NCI-H1436 treated with DMSO at 0.1 percent for 48 hours (cell line): ENCODE results near the gene CACNA1D.
"Not testable (repeated sequence)": the region's sequence is repeated elsewhere in the genome, so short reads cannot be mapped to it uniquely, and the experiment has no call there.

Experiments used
- DNase-seq: peaks from one replicate; lab custom pipeline; 2025; lab: John Stamatoyannopoulos, UW

Gene CACNA1D

DNA sequence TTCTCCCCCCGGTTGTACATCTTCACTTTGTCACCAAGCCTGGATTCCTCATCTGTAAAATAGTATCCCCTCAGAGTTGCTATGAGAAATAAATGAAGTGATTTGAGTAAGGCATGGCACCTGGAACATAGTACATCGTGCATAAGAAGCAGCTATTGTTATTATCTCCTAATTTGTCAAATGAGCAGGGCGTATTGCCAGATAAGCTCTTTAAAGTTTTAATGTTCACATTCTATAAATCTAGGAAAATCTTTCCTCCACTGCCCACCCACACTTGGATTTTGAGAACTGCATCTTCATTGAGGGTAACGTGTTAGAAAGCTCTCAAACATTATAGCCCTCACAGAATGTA lies 32.3 kb downstream of the CACNA1D start:
- DNase-seq, result no peak

DNA sequence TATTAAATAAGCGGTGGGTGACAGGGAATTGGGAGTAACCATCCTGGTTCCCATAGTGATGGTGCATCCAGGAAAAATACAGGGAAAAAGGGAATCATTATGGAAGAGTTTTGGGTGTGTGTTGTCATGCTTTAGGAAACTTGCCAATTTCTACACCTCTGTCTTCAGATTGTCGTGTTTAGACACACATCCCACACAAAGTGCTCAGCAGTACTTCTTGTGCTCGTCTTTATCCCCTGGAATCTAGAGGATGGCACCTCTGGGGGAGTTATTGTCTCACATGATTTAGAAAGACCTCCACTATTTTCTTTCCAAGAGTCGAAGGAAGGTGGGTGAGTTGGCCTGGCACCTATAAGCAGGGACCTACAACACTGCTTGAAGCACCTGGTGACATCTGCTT lies 35.8 kb downstream of the CACNA1D start:
- DNase-seq, result no peak

DNA sequence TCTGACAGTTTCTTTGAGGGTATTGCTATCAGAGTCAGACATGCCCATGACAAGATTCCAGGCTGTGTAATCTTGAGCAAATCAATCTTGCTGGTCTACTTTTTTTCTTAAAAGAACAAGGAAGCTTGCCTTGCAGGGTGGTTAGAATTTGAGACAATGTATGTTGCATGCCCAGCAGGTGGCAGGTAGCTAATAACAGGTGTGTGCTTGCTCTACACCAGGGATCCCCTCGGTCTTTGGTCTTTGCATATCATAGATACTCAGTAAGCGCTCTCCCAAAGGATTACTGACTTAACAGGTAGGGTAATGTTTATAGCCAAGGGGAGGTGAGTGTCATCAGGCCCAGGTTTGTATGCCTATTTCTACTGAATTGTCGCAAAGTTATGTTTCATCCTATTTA lies 37.3 kb downstream of the CACNA1D start:
- DNase-seq, result no peak

DNA sequence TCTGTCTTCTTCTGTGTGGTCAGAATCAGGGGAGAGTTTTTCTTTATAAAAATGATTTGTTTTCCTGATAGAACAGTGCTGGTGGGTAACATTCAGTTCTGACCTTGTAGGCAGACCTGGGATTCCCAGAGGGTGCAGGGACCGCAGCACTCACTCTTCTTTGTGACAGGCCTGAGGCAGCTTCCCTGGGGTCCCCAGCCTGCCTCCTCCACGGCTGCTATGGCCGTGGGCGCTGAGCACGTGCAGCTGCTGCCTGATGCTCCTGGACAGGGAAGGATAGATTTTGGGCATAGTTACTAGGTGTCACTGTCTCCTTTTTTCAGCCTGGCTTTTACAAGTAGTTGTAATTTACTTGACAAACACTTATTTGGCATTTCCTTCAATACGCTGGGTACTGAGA lies 39.1 kb downstream of the CACNA1D start:
- DNase-seq, result no peak

DNA sequence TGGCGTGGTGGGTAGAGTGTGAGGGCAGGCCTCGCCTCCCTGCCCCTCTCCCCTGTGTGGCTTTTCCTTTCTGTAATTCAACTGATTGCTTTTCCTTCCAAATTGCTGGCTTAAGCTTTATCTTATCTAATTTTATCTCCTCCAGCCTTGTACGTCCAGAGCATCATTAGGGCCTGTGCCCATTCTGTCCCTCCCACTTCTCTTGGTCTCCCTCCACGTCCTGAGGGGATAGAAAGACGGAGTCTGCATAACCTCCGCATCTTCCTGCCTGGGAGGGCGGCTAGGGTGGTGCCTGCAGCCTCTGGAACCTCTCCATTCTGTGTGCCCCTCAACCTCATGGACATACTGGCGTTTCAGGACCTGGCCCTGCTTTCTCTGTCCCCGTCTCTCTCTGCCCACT lies 39.8 kb downstream of the CACNA1D start:
- no peak for DNase-seq

DNA sequence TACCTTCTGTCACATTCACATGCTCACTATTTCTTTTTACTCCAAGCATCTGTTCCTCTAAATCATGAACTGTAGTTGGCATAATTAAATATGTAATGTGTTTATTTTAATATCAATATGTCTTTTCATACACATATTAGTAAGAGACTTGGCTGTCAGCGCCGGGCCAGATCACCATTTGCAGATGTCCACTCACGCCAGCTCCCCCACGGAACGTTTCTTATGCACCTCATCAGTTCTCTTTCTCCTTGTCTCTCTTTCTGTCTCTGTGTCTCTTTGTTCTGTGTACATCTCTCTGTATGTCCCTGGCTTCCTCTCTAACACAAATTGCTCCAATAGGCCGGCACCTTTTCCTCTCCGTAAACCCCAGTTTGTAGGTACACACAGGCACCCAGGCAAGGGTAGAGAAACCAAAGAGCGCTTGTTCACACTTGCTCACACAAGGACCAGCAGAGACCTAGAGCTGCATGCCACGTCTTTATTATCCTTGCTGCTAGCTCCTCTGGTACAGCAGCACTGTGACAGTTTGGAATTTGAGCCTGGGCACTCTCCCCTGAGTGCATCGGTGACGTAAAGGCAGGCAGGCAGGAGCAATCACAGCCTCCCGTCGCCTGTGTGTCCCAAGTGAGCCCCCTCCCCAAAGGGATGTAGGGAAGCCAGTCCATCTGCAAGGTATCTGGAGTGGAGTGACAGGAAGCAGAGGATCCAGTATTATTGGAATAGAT lies 40.4 kb downstream of the CACNA1D start:
- no peak for DNase-seq

DNA sequence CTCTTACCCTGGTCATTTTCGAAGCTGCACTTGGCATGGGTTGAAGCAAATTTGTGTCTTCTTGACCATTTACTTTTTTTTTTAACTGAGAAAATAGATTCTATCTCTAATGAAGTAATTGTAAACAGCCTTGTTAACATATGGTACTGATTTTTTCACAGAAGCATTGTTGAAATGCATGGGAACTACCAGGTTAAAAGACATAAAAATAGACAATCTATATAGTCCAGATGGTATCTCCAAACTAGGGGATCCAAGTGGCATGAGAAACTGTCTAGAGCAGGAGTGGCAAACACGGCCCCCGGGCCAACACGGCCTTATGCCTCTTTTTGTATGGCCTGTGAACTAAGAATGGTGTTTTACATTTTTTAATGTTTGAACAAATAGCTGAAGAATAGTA lies 41.9 kb downstream of the CACNA1D start:
- DNase-seq, result no peak

DNA sequence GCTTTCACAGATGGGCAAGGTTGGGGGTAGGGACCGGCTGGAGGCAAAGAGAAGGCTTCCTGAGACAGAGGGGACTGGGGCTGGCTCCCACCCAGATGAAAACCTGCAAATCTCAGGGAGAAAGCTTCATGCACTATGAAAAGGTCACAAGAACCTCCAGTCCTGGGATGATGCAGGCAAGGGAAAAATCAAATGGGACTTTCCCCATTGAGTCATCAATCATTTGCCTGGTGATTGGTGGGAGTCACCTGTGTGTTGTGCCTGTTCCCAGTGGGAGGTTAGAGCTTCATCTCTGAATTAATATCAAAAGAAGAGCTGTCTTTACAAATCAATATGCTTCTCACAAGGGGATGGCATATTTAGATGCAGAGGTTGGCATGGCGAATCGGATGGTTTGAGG lies 49.9 kb downstream of the CACNA1D start:
- no peak for DNase-seq

DNA sequence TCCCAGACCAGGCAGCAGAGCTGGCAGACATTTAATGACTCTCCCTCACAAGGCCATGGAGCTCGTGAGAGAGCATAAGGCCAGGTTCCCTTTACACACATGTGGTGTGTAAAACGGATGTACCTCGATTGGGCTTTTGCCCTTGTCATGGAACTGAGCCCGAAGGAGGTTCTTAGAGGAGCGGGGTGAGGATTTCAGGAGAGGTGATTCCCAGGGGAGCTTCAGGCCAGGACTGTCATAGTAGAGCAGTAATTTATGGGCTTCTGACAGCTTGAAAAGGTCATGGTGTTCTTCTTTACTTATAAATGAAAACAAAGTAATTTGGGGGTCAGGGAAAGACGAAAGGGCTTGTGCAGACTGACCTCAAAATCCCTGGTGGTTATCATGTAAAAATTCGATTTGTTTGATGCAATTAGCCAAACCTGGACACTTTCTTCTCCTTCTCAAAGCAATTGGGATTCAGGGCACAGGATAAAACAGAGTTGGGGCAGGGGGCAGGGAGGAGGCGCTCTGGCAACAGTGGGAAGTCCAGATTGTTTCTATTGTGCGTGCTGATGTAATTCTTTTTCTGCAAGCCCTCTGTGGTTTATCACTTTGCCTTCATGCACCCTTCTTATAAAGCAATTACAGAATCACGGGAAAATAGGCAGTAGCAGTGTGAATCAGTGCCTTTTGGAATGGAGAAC lies 51.0 kb downstream of the CACNA1D start:
- no peak for DNase-seq

DNA sequence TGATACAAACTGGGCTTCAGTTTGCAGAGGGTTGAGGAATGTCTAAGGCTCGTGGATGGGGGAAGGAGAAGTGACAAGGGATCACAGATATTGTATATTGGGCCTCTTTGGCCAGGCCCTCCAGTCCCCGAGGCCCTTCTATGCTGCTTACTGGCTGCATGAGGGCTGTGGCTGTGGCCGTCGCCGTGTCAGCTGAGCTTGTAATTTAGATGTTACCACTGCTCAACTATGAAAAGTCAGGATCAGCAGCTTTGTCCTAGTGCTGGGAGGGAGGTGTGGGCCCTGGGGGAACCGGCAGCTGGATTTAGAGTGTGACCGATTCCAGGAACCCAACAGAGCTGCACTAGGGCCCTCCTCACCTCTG lies 51.6 kb downstream of the CACNA1D start:
- DNase-seq, result no peak

DNA sequence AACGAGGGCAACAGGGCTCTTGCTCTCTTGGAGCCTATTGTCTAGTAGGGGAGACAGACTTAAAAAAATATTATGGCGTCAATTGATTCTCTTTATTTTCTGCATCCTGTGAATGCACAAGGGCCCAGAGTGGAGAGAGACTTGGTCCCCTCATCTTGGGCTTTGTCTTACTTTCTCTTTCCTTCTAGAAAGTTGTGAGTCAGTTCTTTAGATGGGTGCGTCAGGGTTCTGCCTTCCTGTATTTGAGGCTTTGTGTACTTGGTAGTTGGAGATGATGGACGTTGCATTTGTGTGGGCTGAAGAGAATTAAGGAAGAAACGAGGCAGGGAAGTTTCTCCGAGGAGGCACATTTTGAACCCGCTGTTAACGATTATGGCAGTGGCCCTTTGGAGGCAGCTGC lies 52.9 kb downstream of the CACNA1D start:
- DNase-seq, result no peak

DNA sequence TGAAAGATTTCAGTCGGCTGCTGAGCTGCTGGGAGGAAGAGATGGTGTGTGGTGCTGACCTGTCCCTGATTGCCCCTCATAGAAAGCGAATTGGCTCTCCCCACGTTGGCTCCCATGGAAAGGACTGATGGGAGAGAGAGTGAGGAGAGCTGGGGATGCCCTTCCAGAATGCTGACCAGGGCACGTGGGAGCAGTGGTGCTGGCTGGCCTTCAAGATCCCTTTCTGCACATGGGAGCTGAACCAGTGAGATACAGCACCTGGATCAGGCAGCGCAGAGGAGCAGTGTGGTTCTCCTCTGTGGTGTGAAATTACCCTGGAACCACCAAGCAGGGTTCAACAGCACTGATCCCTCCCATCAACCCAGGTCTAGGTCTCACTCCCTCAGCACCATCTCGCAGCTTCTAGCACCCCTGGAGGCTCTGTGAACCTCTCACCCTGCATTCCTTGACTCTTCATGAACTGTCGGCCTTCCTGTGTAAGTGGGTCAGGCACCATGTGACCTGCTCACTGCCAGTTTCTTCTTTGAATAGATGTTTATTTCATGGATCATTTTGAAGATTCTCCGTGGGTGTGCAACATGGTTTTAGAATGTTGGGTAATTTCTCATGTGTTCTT lies 55.7 kb downstream of the CACNA1D start:
- DNase-seq, result no peak

DNA sequence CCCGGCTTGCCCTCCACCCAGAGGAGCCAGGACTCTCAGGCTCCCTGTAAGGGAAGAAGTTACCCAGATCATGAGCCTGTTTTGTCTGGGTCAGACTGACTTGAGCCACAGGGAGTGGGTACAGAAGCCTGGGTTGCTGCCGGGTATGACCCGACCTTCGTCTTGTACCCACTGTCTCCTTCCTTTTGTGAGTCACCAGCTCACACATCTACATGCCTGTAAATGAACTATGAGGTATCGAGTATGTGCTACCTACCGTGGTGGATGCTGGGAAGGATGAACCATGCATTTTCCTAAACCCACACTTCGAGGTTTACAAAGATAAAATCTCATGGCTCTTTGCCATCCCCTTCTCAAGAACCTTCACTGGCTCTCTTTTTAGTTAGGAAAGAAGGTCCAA lies 56.9 kb downstream of the CACNA1D start:
- DNase-seq, result no peak

DNA sequence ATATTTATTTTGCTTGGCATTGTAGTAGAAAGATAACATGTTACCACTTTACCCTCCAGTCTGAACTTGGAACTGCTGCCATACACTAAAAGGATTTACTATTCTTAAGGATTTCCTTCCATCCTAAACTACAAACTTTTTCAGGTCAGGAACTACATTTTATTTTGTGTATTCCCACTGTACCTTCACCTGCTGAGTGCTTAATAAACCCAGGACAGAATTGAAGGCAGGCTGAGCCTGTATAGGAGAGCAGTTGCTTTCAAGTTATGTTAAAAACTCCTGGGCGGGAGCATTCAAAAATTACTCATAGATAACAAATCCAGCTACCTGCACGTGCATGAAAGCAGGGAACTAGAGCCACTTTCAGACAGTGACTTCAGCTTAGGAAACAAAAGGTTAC lies 58.3 kb downstream of the CACNA1D start:
- no peak for DNase-seq

DNA sequence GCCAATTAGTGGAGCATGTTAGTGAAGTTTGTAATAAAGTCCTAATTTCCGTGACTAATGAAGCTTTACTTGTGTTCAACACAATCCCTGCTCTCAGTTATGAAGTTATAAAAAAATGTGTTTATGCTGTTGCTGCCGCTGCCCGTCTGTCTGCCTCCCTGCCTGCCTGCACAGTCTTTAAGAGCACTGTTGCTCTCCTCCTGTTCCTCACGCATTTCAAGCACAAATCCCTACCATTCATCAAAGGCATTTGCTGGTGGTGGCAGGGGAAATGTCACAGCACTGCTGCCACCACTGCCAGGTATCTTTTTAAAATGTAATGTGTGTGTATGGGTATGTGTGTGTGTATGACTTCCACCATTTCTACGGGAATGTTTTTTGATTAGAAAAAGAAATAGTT lies 58.8 kb downstream of the CACNA1D start:
- no peak for DNase-seq

DNA sequence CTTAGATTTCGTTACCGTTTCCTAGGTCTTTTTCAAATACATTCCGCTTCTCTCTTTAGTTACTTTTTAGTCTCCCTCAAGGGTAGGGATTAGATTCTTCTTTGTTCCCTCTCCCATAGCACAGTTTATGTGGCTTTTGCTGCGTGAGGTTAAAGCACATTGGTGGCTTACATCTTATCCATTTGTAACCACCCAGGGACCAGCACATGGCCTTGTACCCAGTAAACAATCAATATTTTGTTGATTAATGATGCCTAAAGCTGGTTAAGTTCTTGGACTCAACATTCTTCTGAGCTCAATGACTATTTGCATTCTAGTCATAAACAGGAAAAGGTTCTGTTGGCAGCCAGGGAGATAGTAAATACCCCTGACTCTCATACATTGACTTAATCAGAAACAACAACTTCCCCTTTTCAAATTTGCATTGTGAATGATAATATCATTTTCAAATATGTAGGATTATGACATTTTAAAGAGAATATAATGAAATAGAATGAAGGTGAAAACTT lies 60.2 kb downstream of the CACNA1D start:
- DNase-seq, result no peak

DNA sequence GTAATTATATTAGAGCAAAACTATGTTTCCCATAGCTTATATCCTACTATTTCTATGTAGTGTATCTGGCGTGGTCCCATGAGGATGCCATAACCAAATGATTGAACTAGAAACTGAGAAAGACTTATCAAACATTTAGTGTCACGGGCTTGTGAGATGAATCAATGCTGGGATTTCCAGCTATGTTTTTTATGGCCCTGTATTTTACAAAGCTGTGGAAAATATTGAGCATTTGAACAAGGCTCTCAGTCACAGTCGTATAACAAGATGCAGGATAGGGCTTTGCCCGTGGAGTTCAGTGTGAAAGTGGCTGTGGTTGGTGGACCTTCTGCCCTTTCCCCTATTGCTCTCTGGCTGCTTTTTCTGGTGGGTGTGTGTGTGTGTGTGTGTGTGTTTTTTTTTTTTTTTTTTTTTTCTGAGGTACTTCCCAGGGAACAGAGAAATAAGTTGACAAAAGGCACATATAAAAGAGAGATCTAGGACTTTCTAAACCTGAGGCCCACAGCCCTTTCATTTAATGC lies 60.7 kb downstream of the CACNA1D start:
- DNase-seq, result no peak

DNA sequence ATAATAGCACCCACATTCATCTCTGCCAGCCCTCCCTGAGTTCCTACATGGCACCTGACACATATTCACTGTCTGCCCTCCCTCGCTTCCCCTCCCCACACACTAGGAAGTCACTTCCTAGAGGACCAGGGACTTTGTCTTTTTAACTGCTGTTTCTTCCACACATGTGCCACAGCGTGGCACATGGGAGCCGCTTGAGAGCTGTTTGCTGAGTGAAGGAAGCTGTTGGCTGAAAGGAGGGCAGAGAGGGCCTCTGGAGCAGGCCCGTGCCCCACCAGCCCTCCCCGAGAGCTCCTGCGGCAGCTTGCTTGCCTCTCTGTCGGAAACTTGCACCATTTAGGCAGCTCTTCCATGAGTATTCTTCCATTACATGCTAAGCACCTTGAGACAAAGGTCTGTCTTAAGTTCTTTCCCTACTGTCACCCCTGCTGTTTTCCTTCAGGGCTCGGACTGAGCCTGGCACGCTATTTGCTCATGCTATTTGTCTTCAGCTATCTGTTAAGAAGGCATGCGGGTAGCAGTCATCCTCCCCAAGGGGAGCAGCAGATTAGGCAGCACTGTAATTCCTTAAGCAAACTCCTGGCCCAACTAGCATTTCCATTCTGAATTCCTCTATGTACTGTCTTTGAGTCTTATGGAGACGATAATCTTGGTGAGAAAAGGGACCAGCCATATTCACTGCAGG lies 72.2 kb downstream of the CACNA1D start:
- no peak for DNase-seq

DNA sequence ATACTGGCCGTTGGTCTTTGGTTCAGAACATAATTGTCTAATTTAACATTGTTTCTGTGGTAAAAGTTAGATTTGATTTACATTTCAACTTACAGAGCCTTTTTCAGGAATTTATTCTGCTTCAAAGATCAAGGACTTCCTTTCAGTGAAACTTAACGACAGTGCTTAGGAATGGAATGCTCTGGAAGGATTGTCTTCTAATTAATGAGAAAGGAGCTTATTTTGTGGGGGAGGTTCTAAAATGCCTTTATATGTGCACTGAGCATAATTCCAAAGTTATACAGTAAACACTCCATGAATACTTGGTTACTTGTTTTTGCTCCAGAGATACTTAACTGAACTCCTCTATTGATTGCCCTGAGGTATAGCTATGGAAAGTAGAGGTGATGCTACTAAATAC lies 75.7 kb downstream of the CACNA1D start:
- no peak for DNase-seq

DNA sequence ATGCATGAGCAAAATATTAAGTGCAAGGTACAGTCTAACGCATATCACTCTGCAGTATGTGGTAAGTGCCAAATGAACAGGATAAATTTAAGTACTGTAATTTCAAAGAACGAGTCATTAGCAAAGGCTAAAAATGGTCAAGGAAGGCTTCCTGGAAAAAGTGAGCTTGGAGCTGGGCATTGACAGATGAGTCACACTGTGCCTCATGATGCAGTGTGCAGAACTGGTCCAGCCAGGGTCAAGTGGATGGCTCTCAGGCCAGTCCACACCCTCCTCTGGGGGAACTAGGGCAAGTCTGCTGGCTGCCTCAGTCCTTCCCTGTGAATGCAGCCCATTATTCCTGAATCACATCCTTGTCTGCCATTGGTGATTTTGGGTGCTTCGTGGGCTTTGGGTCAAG lies 76.3 kb downstream of the CACNA1D start:
- no peak for DNase-seq

DNA sequence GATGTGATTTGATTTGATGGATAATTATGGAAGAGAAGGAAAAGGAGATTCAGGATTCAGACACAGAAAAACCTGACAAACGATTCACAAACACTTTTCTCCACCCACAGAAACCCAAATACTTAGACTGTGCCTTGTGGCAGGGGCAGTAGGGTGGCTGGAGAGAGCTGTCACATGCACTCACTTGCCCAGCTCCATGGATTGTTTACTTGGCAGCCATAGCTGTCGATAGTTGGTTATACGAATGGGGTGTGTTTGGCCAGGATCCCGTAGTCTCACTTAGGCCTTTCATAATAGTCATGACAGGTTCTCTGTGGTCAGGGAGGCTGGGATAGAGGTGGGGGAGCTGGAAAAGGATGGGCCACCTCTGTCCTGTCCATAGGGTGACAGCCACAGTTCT lies 76.9 kb downstream of the CACNA1D start:
- no peak for DNase-seq

DNA sequence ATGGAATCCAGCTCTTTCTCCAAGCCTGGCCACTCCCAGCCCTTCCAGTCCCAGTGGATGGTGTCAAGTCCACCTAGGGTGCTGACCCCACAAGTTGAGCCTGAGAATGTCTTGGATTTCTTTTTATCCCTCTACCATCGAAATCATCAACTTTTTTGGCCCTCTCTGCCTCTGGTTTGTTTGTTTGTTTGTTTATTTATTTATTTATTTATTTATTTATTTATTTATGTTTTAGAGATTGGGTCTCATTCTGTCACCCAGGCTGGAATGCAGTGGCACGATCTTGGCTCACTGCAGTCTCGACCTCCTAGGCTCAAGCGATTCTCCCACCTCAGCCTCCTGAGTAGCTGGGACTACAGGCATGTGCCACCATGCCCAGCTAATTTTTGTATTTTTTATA lies 77.8 kb downstream of the CACNA1D start:
- not testable (repeated sequence) for DNase-seq

DNA sequence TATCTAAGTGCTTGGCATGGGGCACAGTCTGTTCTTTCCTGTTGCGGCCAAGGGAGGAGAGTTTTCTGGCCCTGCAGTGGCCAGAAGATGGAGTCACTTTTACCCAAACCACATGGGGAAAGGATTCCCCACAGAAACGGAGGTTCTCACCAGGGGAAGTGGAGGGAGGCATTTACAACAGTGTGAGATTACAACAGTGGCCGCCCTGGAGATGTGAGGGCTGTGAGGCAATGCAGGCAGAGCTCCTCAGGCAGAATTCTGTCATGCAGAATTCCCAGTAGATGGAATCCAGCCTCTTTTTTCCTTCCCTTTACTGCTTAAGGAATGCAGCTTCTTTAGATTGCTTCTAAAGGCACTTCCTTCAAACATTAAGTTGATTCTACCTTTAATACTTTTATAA lies 83.1 kb downstream of the CACNA1D start:
- no peak for DNase-seq
